Dendritic cell treated with granulocyte-macrophage colony-stimulating factor and Interleukin-4, amounts not matched to agents 40 ng/mL and 50 ng/mL, for 4 days (primary cell): ENCODE data around the gene HOXC13.
A peak's percentile ranks its signal among the peaks of the same experiment; 100 is the strongest.

ENCODE experiments used
- H3K27ac Mint-ChIP-seq: one replicate; pipeline ENCODE4 v1.8.0; 2022; ENCODE audit warnings: mild to moderate bottlenecking, mixed read lengths
- H3K27me3 Mint-ChIP-seq: one replicate; pipeline ENCODE4 v1.8.0; 2022; ENCODE audit warnings: mild to moderate bottlenecking, mixed read lengths
- H3K36me3 Mint-ChIP-seq: one replicate; pipeline ENCODE4 v1.8.0; 2022; ENCODE audit warnings: low read depth, mixed read lengths
- H3K4me1 Mint-ChIP-seq: one replicate; pipeline ENCODE4 v1.8.0; 2022; ENCODE audit warnings: low read depth, mixed read lengths
- H3K4me3 Mint-ChIP-seq: one replicate; pipeline ENCODE4 v1.8.0; 2022; ENCODE audit warnings: mild to moderate bottlenecking, moderate library complexity, mixed read lengths
- H3K9me3 Mint-ChIP-seq: one replicate; pipeline ENCODE4 v1.8.0; 2022; ENCODE audit warnings: mixed read lengths
- intact Hi-C: fragments of 100-400 bp; cut with micrococcal nuclease; formaldehyde crosslinking; loops from one replicate; pipeline ENCODE4 v1.15.0; 2022

The HOXC13 gene

DNA sequence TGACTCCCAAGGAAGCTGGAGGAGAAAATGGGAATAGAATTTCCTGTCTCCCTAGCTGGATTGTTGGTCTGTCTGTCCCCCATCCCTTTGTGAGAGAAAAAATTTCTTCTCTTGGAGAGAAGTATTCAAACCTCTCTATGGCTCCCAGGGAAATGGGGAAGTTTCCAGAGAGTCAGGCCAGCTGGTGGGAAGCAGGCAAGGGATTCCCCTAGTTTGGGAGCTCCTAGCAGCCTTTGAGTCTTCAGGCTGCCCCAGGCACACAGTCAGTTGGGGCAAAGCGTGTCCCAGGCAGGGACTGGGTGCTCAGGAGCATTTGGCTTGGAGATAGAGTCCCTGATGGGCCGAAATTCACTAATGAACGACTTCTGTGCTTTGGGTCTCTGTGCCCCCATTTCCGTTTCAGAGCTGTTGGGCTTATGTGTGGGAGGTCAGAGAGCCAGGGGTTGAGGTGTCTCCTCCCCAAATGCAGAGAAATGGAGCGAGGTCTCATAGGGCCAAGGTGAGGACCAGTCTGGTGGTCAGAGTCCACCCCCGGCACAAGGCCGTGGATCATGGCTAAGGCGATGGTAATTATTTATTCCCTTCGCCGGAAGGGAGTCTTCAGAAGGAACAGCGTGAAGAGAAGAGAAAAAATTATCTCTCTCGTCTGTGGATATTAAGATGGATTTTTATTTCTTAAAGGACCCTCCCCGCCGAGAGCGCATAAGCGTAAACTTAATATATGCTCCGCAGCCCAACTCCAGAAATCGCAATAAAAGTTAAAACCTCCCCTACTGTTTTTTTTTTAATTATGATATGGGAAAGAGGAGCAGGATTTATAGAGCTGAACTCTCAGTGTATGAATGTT, 54.8 kb downstream of the HOXC13 start:
- H3K27me3 Mint-ChIP-seq, result peaks cover 98% of the 10 kb centered on the region
- H3K9me3 Mint-ChIP-seq, result no peaks in the 10 kb centered on the region
- intact Hi-C loops, result no loop called here
- H3K4me3 Mint-ChIP-seq, result no peak overlapping the region
- H3K27ac Mint-ChIP-seq, result no peak overlapping the region
- H3K4me1 Mint-ChIP-seq, result peaks cover 52% of the 10 kb centered on the region
- no peaks in the 10 kb centered on the region for H3K36me3 Mint-ChIP-seq

GRCh38 chr12:53994009-53994263, 55.3 kb downstream of the HOXC13 start:
- Mint-ChIP-seq H3K4me3 (no peak overlapping the region), H3K4me1 (peaks cover 50% of the 10 kb centered on the region), H3K27me3 (peaks cover 98% of the 10 kb centered on the region), H3K9me3 (no peaks in the 10 kb centered on the region), H3K27ac (no peak overlapping the region), H3K36me3 (no peaks in the 10 kb centered on the region)
- intact Hi-C loops, result no loop called here

- peaks cover 45% of the 10 kb centered on the region for H3K4me1 Mint-ChIP-seq
- intact Hi-C loops, result no loop called here
- peaks cover 97% of the 10 kb centered on the region for H3K27me3 Mint-ChIP-seq
- peak overlapping the region; percentile 2 for H3K4me3 Mint-ChIP-seq
- H3K27ac Mint-ChIP-seq, result no peak overlapping the region
- no peaks in the 10 kb centered on the region for H3K9me3 Mint-ChIP-seq
- no peaks in the 10 kb centered on the region for H3K36me3 Mint-ChIP-seq
Measured at GRCh38 chr12:53994264-53995001, 55.8 kb downstream of the HOXC13 start.

DNA sequence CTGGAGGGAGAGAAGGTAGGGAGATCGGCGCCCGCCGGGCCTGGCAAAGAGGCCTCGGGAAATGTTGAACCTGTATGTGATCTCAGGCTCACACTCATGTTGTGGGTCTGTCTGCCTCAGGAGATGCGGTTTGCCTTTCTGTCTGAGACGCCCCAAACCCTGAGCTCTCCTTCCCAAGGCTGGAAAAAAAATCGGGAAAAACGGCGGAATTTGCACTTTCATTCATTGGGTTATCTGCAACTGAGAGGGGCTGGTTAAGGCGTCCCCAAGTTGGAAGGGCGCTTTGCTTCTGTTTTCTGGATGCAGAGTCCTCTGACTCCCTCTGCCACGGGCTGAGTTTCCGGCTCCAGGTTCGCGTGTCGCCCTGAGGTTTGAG, 56.4 kb downstream of the HOXC13 start:
- H3K9me3 Mint-ChIP-seq, result no peaks in the 10 kb centered on the region
- peak overlapping the region; percentile 2 for H3K4me3 Mint-ChIP-seq
- no peaks in the 10 kb centered on the region for H3K36me3 Mint-ChIP-seq
- no peak overlapping the region for H3K27ac Mint-ChIP-seq
- intact Hi-C loops, result no loop called here
- peaks cover 97% of the 10 kb centered on the region for H3K27me3 Mint-ChIP-seq
- H3K4me1 Mint-ChIP-seq, result peaks cover 43% of the 10 kb centered on the region

DNA sequence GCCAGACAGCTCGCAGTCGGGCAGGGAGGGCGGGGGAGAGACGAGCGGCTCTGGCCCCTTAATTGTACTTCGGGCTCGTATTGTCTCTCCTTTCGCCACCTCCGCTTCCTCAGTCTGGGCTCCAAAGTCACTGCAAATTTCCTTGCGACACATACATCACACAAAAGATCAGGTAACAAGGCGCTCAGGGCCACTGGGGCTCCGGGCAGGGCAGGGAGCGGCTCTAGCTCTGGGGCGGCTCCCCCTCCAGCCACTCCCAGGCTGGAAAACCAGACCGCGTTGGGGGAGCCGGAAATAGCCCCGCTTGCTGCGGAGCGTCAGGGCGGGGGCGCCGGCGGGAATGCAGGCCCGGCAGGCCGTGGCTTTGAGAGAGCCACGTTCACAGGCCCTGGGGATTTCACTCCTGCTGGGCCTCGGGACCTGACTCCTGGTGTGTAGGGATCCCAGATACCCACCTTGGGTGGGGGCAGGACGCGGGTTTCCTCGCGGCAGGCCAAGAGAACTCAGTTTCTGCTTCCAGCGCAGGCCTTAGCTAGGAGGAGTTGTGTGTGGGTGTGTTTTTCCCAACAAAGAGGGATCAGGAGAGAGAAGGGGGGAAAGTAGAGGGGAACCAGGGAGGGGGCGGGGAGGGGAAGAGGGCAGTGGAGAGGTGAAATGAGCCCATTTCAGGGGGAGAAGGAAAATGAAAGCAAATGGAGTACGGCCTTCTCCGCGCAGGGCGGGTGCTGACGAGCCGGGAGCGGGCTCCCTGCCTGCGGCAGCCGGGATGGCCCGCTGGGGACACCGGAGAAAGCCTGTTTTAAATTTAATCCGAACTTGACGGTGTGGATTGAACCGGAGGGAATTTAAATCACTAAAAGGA, 57.0 kb downstream of the HOXC13 start:
- H3K4me1 Mint-ChIP-seq, result peaks cover 49% of the 10 kb centered on the region
- no peaks in the 10 kb centered on the region for H3K36me3 Mint-ChIP-seq
- intact Hi-C loops, result no loop called here
- no peaks in the 10 kb centered on the region for H3K9me3 Mint-ChIP-seq
- peak overlapping the region; percentile 80 for H3K4me3 Mint-ChIP-seq
- peaks cover 97% of the 10 kb centered on the region for H3K27me3 Mint-ChIP-seq
- H3K27ac Mint-ChIP-seq, result peak overlapping the region; percentile 53
